ENCODE data around the gene FUOM. TPM values are rescaled to one million over a fixed set of nuclear protein-coding genes. Genes with fewer than 3 reads are reported as not detected.

Gene FUOM
- total RNA-seq, 1 experiment from 2014 or later, result 31.3 TPM

- Mint-ChIP-seq H3K36me3 (peaks cover 18% of the 10 kb centered on the region), H3K4me3 (no peak overlapping the region), H3K4me1 (peaks cover 15% of the 10 kb centered on the region), H3K27ac (no peak overlapping the region), H3K27me3 (ENCODE audit: low read depth) (peaks cover 3% of the 10 kb centered on the region; the same call in 1 of the 2 replicates), H3K9me3 (no peaks in the 10 kb centered on the region)
- DNase-seq (ENCODE audit: low spot score) (no peak), ATAC-seq (no peak)
- CTCF ChIA-PET, result no interaction called here
- POLR2A ChIA-PET, result no interaction called here
- no peak for TF ChIP-seq ATF3 (CRISPR knock-in tag; conservative IDR thresholded peaks at IDR 0.05)
- no peak for TF ChIP-seq ELF4 (CRISPR knock-in tag; IDR thresholded peaks at IDR 0.05; ENCODE audit: low read depth)
- no peak for TF ChIP-seq IRF1 (CRISPR knock-in tag; IDR thresholded peaks at IDR 0.05)
- no peak for TF ChIP-seq ZNF425 (CRISPR knock-in tag; conservative IDR thresholded peaks at IDR 0.05)
- no peak for TF ChIP-seq ZNF671 (CRISPR knock-in tag; IDR thresholded peaks at IDR 0.05)
- no peak for TF ChIP-seq GRHL2 (CRISPR knock-in tag; IDR thresholded peaks at IDR 0.05; ENCODE audit: insufficient replicate concordance, severe bottlenecking)
These were observed 47.4 kb downstream of the FUOM start for GRCh38 chr10:133310399-133310755.

GRCh38 chr10:133309720-133310398 lies 48.0 kb downstream of the FUOM start:
- Mint-ChIP-seq H3K27me3 (ENCODE audit: low read depth) (peaks cover 3% of the 10 kb centered on the region; the same call in 1 of the 2 replicates), H3K36me3 (peaks cover 18% of the 10 kb centered on the region), H3K27ac (no peak overlapping the region), H3K4me3 (peak overlapping the region; percentile 60), H3K9me3 (no peaks in the 10 kb centered on the region), H3K4me1 (peaks cover 15% of the 10 kb centered on the region)
- ATAC-seq (no peak), DNase-seq (ENCODE audit: low spot score) (no peak)
- CTCF ChIA-PET, result no interaction called here
- POLR2A ChIA-PET, result no interaction called here
- no peak for TF ChIP-seq ZBTB43 (CRISPR knock-in tag; IDR thresholded peaks at IDR 0.05)
- no peak for TF ChIP-seq CREM (CRISPR knock-in tag; IDR thresholded peaks at IDR 0.05)
- TF ChIP-seq KAT7 (CRISPR knock-in tag; IDR thresholded peaks at IDR 0.05; ENCODE audit: borderline replicate concordance), result no peak
- no peak for TF ChIP-seq USF1 (CRISPR knock-in tag; IDR thresholded peaks at IDR 0.05)
- TF ChIP-seq IRF2 (CRISPR knock-in tag; IDR thresholded peaks at IDR 0.05; ENCODE audit: borderline replicate concordance, low read depth), result no peak
- TF ChIP-seq ZNF138 (CRISPR knock-in tag; conservative IDR thresholded peaks at IDR 0.05), result no peak
- TF ChIP-seq PRDM15 (CRISPR knock-in tag; IDR thresholded peaks at IDR 0.05), result no peak
- no peak for TF ChIP-seq SMAD4 (CRISPR knock-in tag; IDR thresholded peaks at IDR 0.05)
- TF ChIP-seq SOX15 (CRISPR knock-in tag; IDR thresholded peaks at IDR 0.05), result no peak
- TF ChIP-seq ZNF671 (CRISPR knock-in tag; IDR thresholded peaks at IDR 0.05), result no peak
- TF ChIP-seq ATF1 (CRISPR knock-in tag; IDR thresholded peaks at IDR 0.05), result no peak
- no peak for TF ChIP-seq ZBTB21 (CRISPR knock-in tag; IDR thresholded peaks at IDR 0.05; ENCODE audit: borderline replicate concordance)
- TF ChIP-seq NR3C1 (CRISPR knock-in tag; conservative IDR thresholded peaks at IDR 0.05; ENCODE audit: low read depth), result no peak
- no peak for TF ChIP-seq JAZF1 (CRISPR knock-in tag; IDR thresholded peaks at IDR 0.05)
- no peak for TF ChIP-seq FOXP4 (CRISPR knock-in tag; IDR thresholded peaks at IDR 0.05)
- TF ChIP-seq ZNF512 (CRISPR knock-in tag; IDR thresholded peaks at IDR 0.05; ENCODE audit: borderline replicate concordance), result no peak

All from WTC11 (cell line).